ENCODE measurements around the gene NFATC1. TPM values are rescaled to one million over a fixed set of nuclear protein-coding genes. Genes with fewer than 3 reads are reported as not detected.
"Not testable (repeated sequence)": the region's sequence is repeated elsewhere in the genome, so short reads cannot be mapped to it uniquely, and the experiment has no call there.

NFATC1 gene
- total RNA-seq, 2 donors from 2014 or later: 1.6 to 4.3 TPM

- H3K9me3 ChIP-seq: no peaks in the 10 kb centered on the region
- no peak for TF ChIP-seq CTCF (IDR thresholded peaks at IDR 0.05)
- H3K27me3 ChIP-seq: peaks cover 7% of the 10 kb centered on the region
- H3K4me1 ChIP-seq: peaks cover 10% of the 10 kb centered on the region
- no peak for DNase-seq
- no peak overlapping the region for H3K27ac ChIP-seq
- H3K36me3 ChIP-seq: no peaks in the 10 kb centered on the region
- intact Hi-C loops (cut with DNase I): no loop called here
- no peak overlapping the region for H3K9ac ChIP-seq (ENCODE audit: low read depth in 2 of 2, low read length in 2 of 2)
- H3K4me3 ChIP-seq: no peak overlapping the region
Measured at GRCh38 chr18:79502782-79503181, 107.1 kb downstream of the NFATC1 start.

- DNase-seq: no peak
- H3K9me3 ChIP-seq: no peaks in the 10 kb centered on the region
- intact Hi-C loops (cut with DNase I): no loop called here
- peaks cover 10% of the 10 kb centered on the region for H3K4me1 ChIP-seq
- H3K4me3 ChIP-seq: no peak overlapping the region
- TF ChIP-seq CTCF (IDR thresholded peaks at IDR 0.05): no peak
- peaks cover 7% of the 10 kb centered on the region for H3K27me3 ChIP-seq
- H3K36me3 ChIP-seq: no peaks in the 10 kb centered on the region
- H3K27ac ChIP-seq: no peak overlapping the region
- H3K9ac ChIP-seq (ENCODE audit: low read depth in 2 of 2, low read length in 2 of 2): no peak overlapping the region
Measured at GRCh38 chr18:79503406-79503805, 107.7 kb downstream of the NFATC1 start.

GRCh38 chr18:79504034-79504433, 108.3 kb downstream of the NFATC1 start:
- no peaks in the 10 kb centered on the region for H3K9me3 ChIP-seq
- H3K9ac ChIP-seq (ENCODE audit: low read depth in 2 of 2, low read length in 2 of 2): no peak overlapping the region
- H3K27ac ChIP-seq: no peak overlapping the region
- H3K27me3 ChIP-seq: peaks cover 7% of the 10 kb centered on the region
- DNase-seq: no peak
- H3K4me1 ChIP-seq: peaks cover 10% of the 10 kb centered on the region
- H3K4me3 ChIP-seq: no peak overlapping the region
- TF ChIP-seq CTCF (IDR thresholded peaks at IDR 0.05): no peak
- no peaks in the 10 kb centered on the region for H3K36me3 ChIP-seq
- intact Hi-C loops (cut with DNase I): no loop called here

GRCh38 chr18:79504495-79504894, 108.8 kb downstream of the NFATC1 start:
- not testable (repeated sequence) for DNase-seq

DNA sequence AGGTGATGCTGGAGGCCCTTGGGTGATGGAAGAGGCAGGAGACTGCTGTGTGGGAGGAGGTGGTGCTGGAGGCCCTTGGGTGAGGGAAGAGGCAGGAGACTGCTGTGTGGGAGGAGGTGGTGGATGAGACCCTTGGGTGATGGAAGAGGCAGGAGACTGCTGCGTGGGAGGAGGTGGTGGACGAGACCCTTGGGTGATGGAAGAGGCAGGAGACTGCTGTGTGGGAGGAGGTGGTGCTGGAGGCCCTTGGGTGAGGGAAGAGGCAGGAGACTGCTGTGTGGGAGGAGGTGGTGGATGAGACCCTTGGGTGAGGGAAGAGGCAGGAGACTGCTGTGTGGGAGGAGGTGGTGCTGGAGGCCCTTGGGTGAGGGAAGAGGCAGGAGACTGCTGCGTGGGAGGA, 109.7 kb downstream of the NFATC1 start:
- H3K9ac ChIP-seq (ENCODE audit: low read depth in 2 of 2, low read length in 2 of 2); H3K36me3 ChIP-seq; H3K9me3 ChIP-seq; intact Hi-C loops (cut with DNase I); H3K4me3 ChIP-seq; DNase-seq; H3K27ac ChIP-seq; H3K27me3 ChIP-seq; H3K4me1 ChIP-seq: not testable (repeated sequence)

More at GRCh38 chr18:79504495-79504894, 108.8 kb downstream of the NFATC1 start:
- H3K4me1 ChIP-seq; intact Hi-C loops (cut with DNase I); H3K9me3 ChIP-seq; H3K27me3 ChIP-seq; H3K27ac ChIP-seq; H3K36me3 ChIP-seq; H3K4me3 ChIP-seq; H3K9ac ChIP-seq (ENCODE audit: low read depth in 2 of 2, low read length in 2 of 2): not testable (repeated sequence)

- H3K9ac ChIP-seq (ENCODE audit: low read depth in 2 of 2, low read length in 2 of 2): peak overlapping the region; percentile 5 to 56
- no peaks in the 10 kb centered on the region for H3K9me3 ChIP-seq
- H3K27ac ChIP-seq: peak overlapping the region; percentile 77
- no peak for DNase-seq
- TF ChIP-seq CTCF (IDR thresholded peaks at IDR 0.05): no peak
- H3K27me3 ChIP-seq: peaks cover 7% of the 10 kb centered on the region
- H3K4me1 ChIP-seq: peaks cover 10% of the 10 kb centered on the region
- no peaks in the 10 kb centered on the region for H3K36me3 ChIP-seq
- intact Hi-C loops (cut with DNase I): no loop called here
- H3K4me3 ChIP-seq: no peak overlapping the region
Measured at GRCh38 chr18:79506191-79507075, 110.7 kb downstream of the NFATC1 start.
